ENCODE measurements around the gene PLCG2.

PLCG2 gene

DNA sequence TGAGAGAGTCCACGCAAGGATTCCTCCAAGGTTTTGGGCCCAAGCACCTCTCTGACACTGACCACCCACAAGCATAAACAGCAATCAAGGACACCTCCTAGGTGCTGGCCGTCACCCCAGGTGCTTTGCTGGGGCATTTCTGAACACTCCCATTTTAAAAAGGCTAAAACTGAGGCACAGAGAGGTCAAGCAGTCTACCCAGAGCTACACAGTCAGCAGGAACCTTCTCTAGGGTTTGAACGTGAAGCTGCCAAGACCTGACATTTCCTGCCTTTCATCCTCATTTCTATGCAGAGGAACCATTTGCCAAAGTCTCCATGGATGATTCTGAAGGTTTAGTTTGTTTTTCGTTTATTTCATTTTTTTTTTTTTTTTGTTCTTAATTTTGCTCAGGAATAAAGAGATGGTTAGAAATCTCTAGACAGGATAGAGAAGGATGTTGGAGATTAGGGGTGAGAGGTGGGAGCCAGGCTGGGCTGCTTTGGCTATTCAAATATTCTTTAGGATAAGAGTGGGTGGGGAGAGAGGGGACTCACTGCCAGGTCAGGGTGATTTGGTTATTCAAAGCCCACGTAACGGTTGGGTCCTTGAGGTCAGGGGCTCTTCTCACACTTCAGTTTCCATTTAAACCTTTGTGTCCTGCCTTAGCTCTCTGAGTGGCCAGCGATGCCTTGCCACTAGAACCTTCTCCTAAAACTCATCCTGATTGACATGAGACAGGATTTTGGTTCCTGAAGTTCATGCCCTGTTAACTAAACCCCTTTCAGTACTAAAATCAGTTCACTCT is 6.2 kb downstream of the PLCG2 start:
- no peak for TF ChIP-seq EZH2 (IDR thresholded peaks at IDR 0.05; ENCODE audit: borderline replicate concordance, low read depth, low read length, severe bottlenecking)
- no peak for TF ChIP-seq CTCF (IDR thresholded peaks at IDR 0.05; ENCODE audit: borderline replicate concordance, extremely low read depth, low read length, poor library complexity, severe bottlenecking)
- ATAC-seq (ENCODE audit: insufficient read depth, low read depth) (no peak), DNase-seq (no peak)
- no peak overlapping the region for H3K27ac ChIP-seq (ENCODE audit: low read length)
- H3K36me3 ChIP-seq (ENCODE audit: insufficient read depth, low read length): no peaks in the 10 kb centered on the region
- H3K4me1 ChIP-seq (ENCODE audit: insufficient read depth, low read length): no peaks in the 10 kb centered on the region
- no peak overlapping the region for H2AFZ ChIP-seq (ENCODE audit: low read depth, low read length)
- H3K9ac ChIP-seq (ENCODE audit: low read depth, low read length): no peak overlapping the region
- H3K27me3 ChIP-seq (ENCODE audit: insufficient read depth, low read length, poor library complexity): peaks cover 7% of the 10 kb centered on the region
- H3K9me3 ChIP-seq (ENCODE audit: insufficient read depth, low read length, severe bottlenecking): no peaks in the 10 kb centered on the region
- no peaks in the 10 kb centered on the region for H3K79me2 ChIP-seq (ENCODE audit: insufficient read depth, low read length)
- H3K4me3 ChIP-seq (ENCODE audit: low read depth in 1 of 2, low read length in 2 of 2): no peak overlapping the region
- no peaks in the 10 kb centered on the region for H4K20me1 ChIP-seq (ENCODE audit: insufficient read depth, low read length)
- H3K4me2 ChIP-seq (ENCODE audit: insufficient read depth, low read length): no peak overlapping the region

GRCh38 chr16:81786321-81786720 is 7.2 kb downstream of the PLCG2 start:
- Histone ChIP-seq H3K9me3 (ENCODE audit: insufficient read depth, low read length, severe bottlenecking) (no peaks in the 10 kb centered on the region), H3K36me3 (ENCODE audit: insufficient read depth, low read length) (no peaks in the 10 kb centered on the region), H3K27me3 (ENCODE audit: insufficient read depth, low read length, poor library complexity) (peaks cover 7% of the 10 kb centered on the region), H3K4me2 (ENCODE audit: insufficient read depth, low read length) (no peak overlapping the region), H3K4me3 (ENCODE audit: low read depth in 1 of 2, low read length in 2 of 2) (no peak overlapping the region), H3K27ac (ENCODE audit: low read length) (no peak overlapping the region), H3K4me1 (ENCODE audit: insufficient read depth, low read length) (no peaks in the 10 kb centered on the region), H3K9ac (ENCODE audit: low read depth, low read length) (no peak overlapping the region), H4K20me1 (ENCODE audit: insufficient read depth, low read length) (no peaks in the 10 kb centered on the region), H2AFZ (ENCODE audit: low read depth, low read length) (no peak overlapping the region), H3K79me2 (ENCODE audit: insufficient read depth, low read length) (no peaks in the 10 kb centered on the region)
- no peak for DNase-seq
- TF ChIP-seq CTCF (IDR thresholded peaks at IDR 0.05; ENCODE audit: borderline replicate concordance, extremely low read depth, low read length, poor library complexity, severe bottlenecking) (no peak), EZH2 (IDR thresholded peaks at IDR 0.05; ENCODE audit: borderline replicate concordance, low read depth, low read length, severe bottlenecking) (no peak)
- ATAC-seq (ENCODE audit: insufficient read depth, low read depth): no peak

- no peaks in the 10 kb centered on the region for H3K4me1 ChIP-seq (ENCODE audit: insufficient read depth, low read length)
- no peaks in the 10 kb centered on the region for H3K9me3 ChIP-seq (ENCODE audit: insufficient read depth, low read length, severe bottlenecking)
- DNase-seq (no peak), ATAC-seq (ENCODE audit: insufficient read depth, low read depth) (no peak)
- H3K27ac ChIP-seq (ENCODE audit: low read length): no peak overlapping the region
- H4K20me1 ChIP-seq (ENCODE audit: insufficient read depth, low read length): no peaks in the 10 kb centered on the region
- peaks cover 7% of the 10 kb centered on the region for H3K27me3 ChIP-seq (ENCODE audit: insufficient read depth, low read length, poor library complexity)
- no peaks in the 10 kb centered on the region for H3K79me2 ChIP-seq (ENCODE audit: insufficient read depth, low read length)
- H3K4me3 ChIP-seq (ENCODE audit: low read depth in 1 of 2, low read length in 2 of 2): no peak overlapping the region
- H3K36me3 ChIP-seq (ENCODE audit: insufficient read depth, low read length): no peaks in the 10 kb centered on the region
- no peak overlapping the region for H2AFZ ChIP-seq (ENCODE audit: low read depth, low read length)
- TF ChIP-seq CTCF (IDR thresholded peaks at IDR 0.05; ENCODE audit: borderline replicate concordance, extremely low read depth, low read length, poor library complexity, severe bottlenecking) (no peak), EZH2 (IDR thresholded peaks at IDR 0.05; ENCODE audit: borderline replicate concordance, low read depth, low read length, severe bottlenecking) (no peak)
- H3K4me2 ChIP-seq (ENCODE audit: insufficient read depth, low read length): no peak overlapping the region
- no peak overlapping the region for H3K9ac ChIP-seq (ENCODE audit: low read depth, low read length)
Measured at GRCh38 chr16:81786868-81787267, 7.8 kb downstream of the PLCG2 start.

Measured in DND-41 (cell line).